ENCODE data around the gene TEKT5.

DNA sequence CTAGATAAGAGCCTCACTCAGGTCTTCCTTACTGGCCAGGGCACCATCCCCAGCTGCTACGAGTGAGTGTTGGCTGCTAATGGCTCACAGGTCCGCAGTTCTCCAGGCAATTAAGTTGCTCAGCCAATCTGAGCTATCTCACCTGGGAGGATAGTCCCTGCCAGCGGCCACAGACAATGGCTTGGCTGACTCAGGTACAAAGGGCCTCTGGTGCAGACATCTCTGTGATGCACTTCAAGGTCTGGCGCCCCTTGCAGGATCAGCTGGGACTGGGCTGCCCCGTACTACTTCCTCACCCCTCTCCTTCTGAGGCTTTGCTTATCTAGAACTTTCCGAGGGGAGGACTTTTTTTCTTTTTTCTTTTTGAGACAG is 65.2 kb downstream of the TEKT5 start:
- TF ChIP-seq TAF1 (IDR thresholded peaks at IDR 0.05; ENCODE audit: low read depth, low read length) (no peak), POLR2A (IDR thresholded peaks at IDR 0.05; ENCODE audit: low read depth, low read length) (no peak), POLR2AphosphoS5 (IDR thresholded peaks at IDR 0.05; ENCODE audit: low read depth, low read length) (no peak), PAX5 (IDR thresholded peaks at IDR 0.05; ENCODE audit: insufficient read depth, low read length, severe bottlenecking) (no peak)

Data from GM12891 (cell line).